ENCODE results near the gene MRPL46.
A peak's percentile ranks its signal among the peaks of the same experiment; 100 is the strongest.
"Not testable (repeated sequence)": the region's sequence is repeated elsewhere in the genome, so short reads cannot be mapped to it uniquely, and the experiment has no call there.

Gene MRPL46

GRCh38 chr15:88477126-88477525 is 9.9 kb upstream of the MRPL46 start:
- no peak for DNase-seq

DNA sequence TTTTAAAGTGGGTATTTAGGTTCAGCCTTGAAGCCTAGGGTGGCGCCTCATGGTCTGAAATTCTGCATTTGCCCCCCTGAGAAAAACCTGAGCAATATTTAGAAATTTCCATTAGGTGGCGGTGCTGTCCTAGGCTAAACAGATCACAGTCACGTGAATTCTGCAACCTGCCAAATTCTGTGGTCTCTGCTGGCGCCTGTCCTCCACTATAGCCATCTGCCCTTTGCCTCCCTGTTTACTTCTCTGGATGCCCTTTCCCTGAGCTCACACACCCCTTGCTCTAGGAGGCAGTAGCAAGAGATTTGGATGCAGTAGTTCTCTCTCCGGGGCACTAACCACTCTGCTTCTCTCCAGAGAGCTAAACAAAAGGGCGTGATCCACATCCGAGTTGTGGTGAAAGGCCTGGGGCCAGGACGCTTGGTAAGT is 9.5 kb upstream of the MRPL46 start:
- DNase-seq: no peak

GRCh38 chr15:88473661-88474293 is 6.6 kb upstream of the MRPL46 start:
- DNase-seq: not testable (repeated sequence)

DNA sequence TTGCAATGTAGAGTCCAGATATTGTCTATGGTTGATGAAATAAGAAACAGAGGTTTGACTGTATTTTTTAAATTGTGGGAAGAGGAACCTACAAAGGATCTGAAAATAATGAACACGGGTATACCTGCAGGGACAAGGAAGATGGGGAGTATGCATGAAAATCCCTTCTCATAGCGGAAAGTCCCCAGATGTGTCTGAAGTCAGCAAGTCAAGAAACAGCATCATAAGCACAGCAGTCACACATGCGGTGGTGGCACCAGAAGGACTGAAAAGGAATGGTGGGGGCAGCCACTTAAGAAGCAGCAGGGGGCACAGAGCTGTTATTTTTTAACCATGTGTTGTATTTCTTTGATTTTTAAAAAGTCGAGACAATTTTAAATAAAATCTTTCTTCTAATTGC is 5.0 kb upstream of the MRPL46 start:
- DNase-seq: no peak

GRCh38 chr15:88470625-88471372 is 3.6 kb upstream of the MRPL46 start:
- no peak for DNase-seq

DNA sequence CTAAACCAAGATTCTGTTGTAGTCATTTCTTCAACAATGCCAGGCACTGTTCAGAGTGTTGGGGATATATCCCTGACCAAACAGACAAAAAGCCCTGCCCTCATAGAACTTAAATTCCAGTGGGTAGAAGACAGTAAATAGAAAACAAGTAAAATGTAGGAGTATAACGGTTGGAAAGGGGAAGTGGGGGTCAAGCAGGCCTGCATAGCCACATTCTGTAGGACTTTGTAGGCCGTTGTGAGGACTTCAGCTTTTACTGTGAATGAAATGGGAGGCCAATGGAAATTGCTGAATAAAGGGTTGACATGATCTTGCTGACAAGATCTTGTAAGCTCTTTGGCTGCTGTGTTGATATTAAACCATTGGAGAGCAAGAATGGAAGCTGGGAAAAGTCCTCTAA is 2.1 kb upstream of the MRPL46 start:
- no peak for DNase-seq

DNA sequence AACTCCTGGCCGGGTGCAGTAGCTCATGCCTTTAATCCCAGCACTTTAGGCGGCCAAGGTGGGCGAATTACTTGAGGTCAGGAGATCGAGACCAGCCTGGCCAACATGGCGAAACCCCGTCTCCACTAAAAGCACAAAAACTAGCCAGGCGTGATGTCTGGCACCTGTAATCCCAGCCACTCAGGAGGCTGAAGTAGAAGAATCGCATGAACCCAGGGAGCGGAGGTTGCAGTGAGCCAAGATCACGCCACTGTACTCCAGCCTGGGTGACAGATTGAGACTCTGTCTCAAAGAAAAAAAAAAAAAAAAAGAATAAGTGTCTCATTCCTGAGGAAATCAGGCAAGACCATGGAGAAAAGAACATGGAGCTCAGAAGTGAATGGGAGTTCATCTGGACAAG is 1.5 kb upstream of the MRPL46 start:
- not testable (repeated sequence) for DNase-seq

DNA sequence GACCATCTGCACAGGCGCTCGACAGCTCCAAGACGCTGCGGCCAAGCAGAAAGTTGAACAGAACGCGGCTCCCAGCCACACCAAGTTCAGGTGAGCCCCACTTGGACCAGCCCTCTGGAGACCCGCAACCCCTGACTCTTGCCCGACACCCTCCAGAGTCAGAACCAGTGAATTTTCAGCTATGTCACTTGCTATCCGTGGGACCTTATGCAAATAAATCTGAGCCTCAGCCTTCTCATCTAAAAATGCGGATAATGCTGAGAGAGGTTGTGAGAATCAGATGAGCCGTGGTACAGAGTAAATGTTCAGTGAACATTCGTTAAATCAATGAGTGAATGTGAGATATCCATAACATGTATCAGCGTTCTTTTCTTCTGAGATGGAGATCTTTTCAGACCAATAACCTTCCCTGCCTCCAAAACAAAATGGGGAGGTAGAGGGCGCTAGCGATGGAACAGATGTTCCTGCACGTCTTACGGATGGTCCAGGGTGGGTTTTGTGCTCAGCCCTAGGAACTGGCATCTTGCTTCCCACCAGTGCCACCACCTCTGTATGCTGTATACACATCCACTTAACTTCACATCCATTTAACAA is 844 bp upstream of the MRPL46 start:
- DNase-seq: no peak

- DNase-seq: no peak
These were observed 1.5 kb downstream of the MRPL46 start for GRCh38 chr15:88465633-88466224.

DNA sequence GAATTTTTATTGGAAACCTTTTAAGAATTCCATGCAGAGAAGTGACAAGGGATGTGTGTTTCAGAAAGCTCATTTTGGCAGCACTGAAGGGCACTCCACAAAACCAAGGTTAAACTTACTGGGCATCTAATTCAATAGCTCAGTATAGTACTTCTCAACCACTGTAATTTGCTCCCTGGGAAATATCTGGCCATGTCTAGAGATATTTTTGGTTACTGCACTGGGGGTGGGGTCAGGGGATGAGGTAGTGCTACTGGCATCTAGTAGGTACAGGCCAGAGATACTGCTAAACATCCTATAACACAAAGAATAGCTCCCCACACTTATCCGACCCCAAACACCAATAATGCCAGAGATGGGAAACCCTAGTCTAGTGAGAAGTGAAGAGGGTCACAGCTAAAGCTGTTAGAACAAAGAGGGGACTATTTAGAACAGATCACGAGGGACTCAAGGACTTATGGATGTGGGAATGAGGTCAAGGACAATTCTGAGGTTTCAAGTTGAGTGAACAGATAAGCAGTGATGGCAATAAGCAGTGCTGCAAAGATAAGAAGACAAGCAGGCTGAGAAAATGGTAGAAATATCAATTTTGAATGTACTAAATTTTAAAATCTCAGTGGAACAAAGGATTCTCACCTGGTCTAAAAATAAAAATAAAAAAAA is 3.2 kb downstream of the MRPL46 start:
- DNase-seq: no peak

- DNase-seq: no peak
These were observed 10.5 kb downstream of the MRPL46 start for GRCh38 chr15:88456733-88457132.

GRCh38 chr15:88454867-88455810 is 12.0 kb downstream of the MRPL46 start:
- DNase-seq: peak; percentile 3

- DNase-seq: no peak
These were observed 13.0 kb downstream of the MRPL46 start for GRCh38 chr15:88454236-88454635.

- no peak for DNase-seq
These were observed 13.5 kb downstream of the MRPL46 start for GRCh38 chr15:88453651-88454050.

DNA sequence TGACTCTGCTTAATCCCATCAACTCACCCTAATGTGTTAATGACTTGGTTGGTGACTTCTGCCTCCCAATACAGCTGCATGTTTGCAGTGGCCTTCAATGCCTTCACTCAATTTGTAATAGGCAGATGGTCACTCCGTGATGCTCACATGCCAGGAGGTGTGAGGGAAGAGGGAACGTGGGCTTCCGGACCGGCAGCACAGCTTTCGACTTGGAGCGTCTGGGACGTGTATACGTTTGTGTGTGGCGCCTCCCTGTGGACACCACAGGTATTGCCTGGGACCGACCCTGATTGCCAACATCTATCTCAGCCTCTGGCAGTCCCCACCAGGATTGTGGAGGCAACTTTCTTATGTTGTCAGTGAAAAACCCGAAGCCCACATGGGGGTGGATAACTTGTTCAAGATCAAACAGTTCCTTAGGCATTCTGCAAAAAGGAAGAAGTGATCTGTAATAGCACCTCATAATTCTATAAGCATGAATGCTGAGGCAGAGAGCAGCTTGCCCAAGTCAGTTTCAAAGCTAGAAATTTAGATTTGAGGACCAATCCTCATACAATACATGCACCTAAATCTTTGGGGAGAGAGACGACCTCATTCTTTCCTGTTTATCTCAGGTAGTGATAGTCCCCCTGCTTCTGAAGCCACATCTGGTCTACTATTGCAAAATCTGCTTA is 16.9 kb downstream of the MRPL46 start:
- no peak for DNase-seq

- no peak for DNase-seq
These were observed 17.6 kb downstream of the MRPL46 start for GRCh38 chr15:88449581-88449980.

- no peak for DNase-seq
These were observed 18.2 kb downstream of the MRPL46 start for GRCh38 chr15:88448991-88449461.

- no peak for DNase-seq
These were observed 19.4 kb downstream of the MRPL46 start for GRCh38 chr15:88447741-88448140.

DNA sequence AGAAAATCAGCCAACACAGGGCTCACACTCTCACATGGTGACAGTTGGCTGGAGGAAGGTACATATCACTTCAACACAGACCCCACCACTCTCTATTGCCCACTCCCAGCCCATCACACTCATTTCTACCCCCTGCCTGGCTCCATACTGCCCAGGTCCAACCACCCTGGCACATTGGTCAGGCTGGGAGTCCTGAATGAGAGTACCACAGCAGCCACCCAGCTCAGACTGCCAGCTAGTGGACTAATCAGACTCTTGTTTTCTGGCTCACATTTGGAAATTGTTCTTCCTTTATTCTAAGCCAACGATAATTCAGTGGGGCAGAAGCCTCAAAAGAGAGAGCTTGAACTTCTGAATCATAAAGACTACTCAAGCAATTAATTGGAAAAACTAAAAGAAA is 20.0 kb downstream of the MRPL46 start:
- DNase-seq: no peak

GRCh38 chr15:88441076-88441730 is 26.0 kb downstream of the MRPL46 start:
- no peak for DNase-seq

DNA sequence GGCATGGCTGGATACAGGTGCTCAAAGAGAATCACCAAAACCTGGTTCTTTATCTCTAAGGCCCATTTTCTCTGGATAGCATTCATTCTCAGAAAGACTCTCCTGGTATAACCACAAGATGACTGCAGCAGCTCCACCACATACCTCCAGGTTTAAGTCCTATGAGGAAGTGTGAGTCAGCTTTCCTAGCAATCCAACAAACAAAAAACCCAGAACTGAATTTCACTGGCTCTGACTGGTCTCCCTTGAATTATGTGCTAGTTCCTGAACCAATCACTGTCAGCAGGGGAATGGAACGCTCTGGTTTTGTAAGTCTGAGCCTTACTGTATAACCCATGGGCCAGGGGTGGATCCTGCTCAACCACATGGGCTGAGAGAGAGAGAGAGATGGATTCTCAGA is 27.2 kb downstream of the MRPL46 start:
- DNase-seq: no peak
